SK-N-SH (cell line): ENCODE data around the gene GDF2. TPM values are rescaled to one million over a fixed set of nuclear protein-coding genes. Genes with fewer than 3 reads are reported as not detected.

ENCODE experiments used
- CTCF ChIA-PET: fragments of 300-600, 350-600 bp; formaldehyde crosslinking; extraction: SDS; loops from one replicate; lab custom pipeline; 2021; lab: Yijun Ruan, JAX
- POLR2A ChIA-PET: fragments of 350-600 bp; sonication (Branson Sonifier 250); formaldehyde crosslinking; extraction: SDS; loops from one replicate; lab custom pipeline; 2020; ENCODE audit warnings: antibody characterized with exemption, inconsistent platforms; lab: Yijun Ruan, JAX
- DNase-seq: peaks from one replicate; pipeline ENCODE4 v3.0.0; 2012
- H2AFZ ChIP-seq: fragments of 200-600 bp; sonication (generic); 2 replicates; pipeline ENCODE4 v1.8.1; 2016; ENCODE audit warnings: antibody characterized with exemption, mild to moderate bottlenecking, low read depth
- H3F3A ChIP-seq: fragments of 200-600 bp; sonication (generic); replicated peaks from 2 replicates; pipeline ENCODE3; 2016; ENCODE audit warnings: antibody characterized with exemption, mild to moderate bottlenecking; ENCODE audit not compliant: insufficient read depth
- H3K27ac ChIP-seq, 2 experiments: fragments of 200-500 bp in 1 of 2; fragments of 200-600 bp in 1 of 2; sonication (Bioruptor generic) in 1 of 2; sonication (generic), shearing (Covaris generic) in 1 of 2; 2 replicates each; pipeline versions ENCODE4 v1.5.1 to v1.6.1; 2014 to 2016; ENCODE audit warnings: low read depth in 2 of 2, inconsistent platforms in 1 of 2, low read length in 1 of 2, mild to moderate bottlenecking in 1 of 2, mixed read lengths in 1 of 2
- H3K27me3 ChIP-seq: fragments of 200-600 bp; sonication (generic), shearing (Covaris generic); 2 replicates; pipeline ENCODE4 v1.6.1; 2016; ENCODE audit warnings: mixed run types; ENCODE audit not compliant: insufficient read depth
- H3K36me3 ChIP-seq, 2 experiments: fragments of 200-500 bp in 1 of 2; fragments of 200-600 bp in 1 of 2; sonication (Bioruptor generic) in 1 of 2; sonication (generic) in 1 of 2; replicated peaks in 1 of 2; 2 replicates each; pipeline versions ENCODE3 to v1.5.1; 2014 to 2016; ENCODE audit warnings: low read length in 1 of 2, mild to moderate bottlenecking in 1 of 2; ENCODE audit not compliant: insufficient read depth in 2 of 2, control insufficient read depth in 1 of 2
- H3K4me1 ChIP-seq, 2 experiments: fragments of 200-500 bp in 1 of 2; fragments of 200-600 bp in 1 of 2; sonication (Bioruptor generic) in 1 of 2; sonication (generic), shearing (Covaris generic) in 1 of 2; 2 replicates each; pipeline versions ENCODE4 v1.5.1 to v1.6.1; 2014 to 2016; ENCODE audit warnings: low read depth in 1 of 2, low read length in 1 of 2, mixed run types in 1 of 2; ENCODE audit not compliant: insufficient read depth in 2 of 2, control insufficient read depth in 1 of 2
- H3K4me2 ChIP-seq: fragments of 200-600 bp; sonication (generic), shearing (Covaris generic); 2 replicates; pipeline ENCODE4 v1.6.1; 2017; ENCODE audit warnings: mixed run types
- H3K4me3 ChIP-seq, 2 experiments: fragments of 200-500 bp in 1 of 2; fragments of 200-600 bp in 1 of 2; sonication (Bioruptor generic) in 1 of 2; sonication (generic), shearing (Covaris generic) in 1 of 2; 2 replicates each; pipeline versions ENCODE4 v1.5.1 to v1.8.1; 2014 to 2016; ENCODE audit warnings: low read depth in 2 of 2, inconsistent platforms in 1 of 2, low read length in 1 of 2, mild to moderate bottlenecking in 1 of 2, mixed read lengths in 1 of 2, moderate library complexity in 1 of 2
- H3K79me2 ChIP-seq: fragments of 200-600 bp; sonication (generic); 2 replicates; pipeline ENCODE4 v1.8.1; 2017; ENCODE audit warnings: mild to moderate bottlenecking; ENCODE audit not compliant: insufficient read depth
- H3K9ac ChIP-seq: fragments of 200-600 bp; sonication (generic); 2 replicates; pipeline ENCODE4 v1.6.1; 2017; ENCODE audit warnings: mixed run types
- H3K9me2 ChIP-seq: fragments of 200-600 bp; sonication (generic); 2 replicates; pipeline ENCODE4 v1.6.1; 2017; ENCODE audit warnings: mixed run types
- H3K9me3 ChIP-seq: fragments of 200-600 bp; sonication (generic); 2 replicates; pipeline ENCODE4 v1.6.1; 2017; ENCODE audit warnings: mixed run types, mild to moderate bottlenecking, moderate library complexity
- H4K20me1 ChIP-seq: fragments of 200-600 bp; sonication (generic); 2 replicates; pipeline ENCODE4 v1.6.1; 2017; ENCODE audit warnings: mild to moderate bottlenecking, mixed run types; ENCODE audit not compliant: insufficient read depth
- EP300 ChIP-seq, 2 experiments: IDR thresholded peaks; 2 replicates each; pipeline versions ENCODE4 v1.4.0 to v1.6.1; 2012; ENCODE audit warnings: borderline replicate concordance in 1 of 2, low read depth in 1 of 2, low read length in 1 of 2
- FOSL2 ChIP-seq: IDR thresholded peaks from 2 replicates; pipeline ENCODE4 v1.4.0; 2012; ENCODE audit warnings: low read depth, mild to moderate bottlenecking, moderate library complexity, borderline replicate concordance
- FOXM1 ChIP-seq: IDR thresholded peaks from 2 replicates; pipeline ENCODE4 v1.4.0; 2012; ENCODE audit warnings: low read depth, mild to moderate bottlenecking
- GATA2 ChIP-seq: sonication (generic); formaldehyde crosslinking; IDR thresholded peaks from 2 replicates; pipeline ENCODE4 v1.5.0; 2020; ENCODE audit warnings: mild to moderate bottlenecking, missing genetic modification reagents
- MEF2A ChIP-seq: IDR thresholded peaks from 2 replicates; pipeline ENCODE4 v1.4.0; 2012; ENCODE audit warnings: low read depth, borderline replicate concordance
- MXI1 ChIP-seq: IDR thresholded peaks from 2 replicates; pipeline ENCODE4 v1.6.1; 2012; ENCODE audit warnings: mild to moderate bottlenecking, low read depth, low read length, improper control_type of control experiment
- POLR2AphosphoS5 ChIP-seq: IDR thresholded peaks from 2 replicates; pipeline ENCODE4 v1.6.1; 2012; ENCODE audit warnings: low read depth, low read length
- RCOR1 ChIP-seq: fragments of 150-350 bp; IDR thresholded peaks from 2 replicates; pipeline ENCODE4 v1.6.1; 2017; ENCODE audit warnings: antibody characterized with exemption, low read length
- SIN3A ChIP-seq: IDR thresholded peaks from 2 replicates; pipeline ENCODE4 v1.6.1; 2012; ENCODE audit warnings: low read depth, mild to moderate bottlenecking, low read length, moderate library complexity, borderline replicate concordance
- SMC3 ChIP-seq: IDR thresholded peaks from 2 replicates; pipeline ENCODE4 v1.6.1; 2012; ENCODE audit warnings: low read depth, low read length, improper control_type of control experiment
- TCF12 ChIP-seq: IDR thresholded peaks from 2 replicates; pipeline ENCODE4 v1.4.0; 2012
- TEAD4 ChIP-seq: IDR thresholded peaks from 2 replicates; pipeline ENCODE4 v1.4.0; 2012; ENCODE audit warnings: mild to moderate bottlenecking, borderline replicate concordance; ENCODE audit not compliant: insufficient read depth
- YY1 ChIP-seq: IDR thresholded peaks from 2 replicates; pipeline ENCODE4 v1.4.0; 2012; ENCODE audit warnings: low read depth, mild to moderate bottlenecking
- WGBS: methylation state at CpG from one replicate; pipeline ENCODE4 v1.1.6; 2017; ENCODE audit warnings: low lambda C conversion rate; 5-methylcytosine and 5-hydroxymethylcytosine counted together
- polyA plus RNA-seq, 3 experiments: library from polyadenylated mRNA; depleted of rRNA; stranded (reverse); fragments of >200 nt; gene quantifications; 2 replicates each; pipeline ENCODE4 v1.2.3, GENCODE V29; 2012
- TF ChIP-seq, protein P1 (sequence below): fragments of 200-600 bp; sonication (generic); IDR thresholded peaks from 2 replicates; pipeline ENCODE4 v1.6.1; 2017; ENCODE audit warnings: antibody characterized with exemption, mild to moderate bottlenecking, moderate library complexity
- TF ChIP-seq, protein P2 (sequence below): IDR thresholded peaks from 2 replicates; pipeline ENCODE4 v1.4.0; 2012; ENCODE audit warnings: low read depth, borderline replicate concordance
- TF ChIP-seq, protein P3 (sequence below): fragments of 150-350 bp; IDR thresholded peaks from 2 replicates; pipeline ENCODE4 v1.6.1; 2017; ENCODE audit warnings: antibody characterized with exemption, low read length, low read depth, borderline replicate concordance
- TF ChIP-seq, protein P4 (sequence below): IDR thresholded peaks from 2 replicates; pipeline ENCODE4 v1.6.1; 2012; ENCODE audit warnings: mild to moderate bottlenecking, low read depth, low read length, moderate library complexity
- TF ChIP-seq, protein P5 (sequence below): IDR thresholded peaks from 2 replicates; pipeline ENCODE4 v1.4.0; 2012; ENCODE audit warnings: low read depth
- TF ChIP-seq, protein P6 (sequence below): IDR thresholded peaks from 2 replicates; pipeline ENCODE4 v1.4.0; 2012; ENCODE audit warnings: low read depth, borderline replicate concordance

The GDF2 gene
- polyA plus RNA-seq, 1 of the 3 experiments (the other 2 are of a cell fraction) = not detected

DNA sequence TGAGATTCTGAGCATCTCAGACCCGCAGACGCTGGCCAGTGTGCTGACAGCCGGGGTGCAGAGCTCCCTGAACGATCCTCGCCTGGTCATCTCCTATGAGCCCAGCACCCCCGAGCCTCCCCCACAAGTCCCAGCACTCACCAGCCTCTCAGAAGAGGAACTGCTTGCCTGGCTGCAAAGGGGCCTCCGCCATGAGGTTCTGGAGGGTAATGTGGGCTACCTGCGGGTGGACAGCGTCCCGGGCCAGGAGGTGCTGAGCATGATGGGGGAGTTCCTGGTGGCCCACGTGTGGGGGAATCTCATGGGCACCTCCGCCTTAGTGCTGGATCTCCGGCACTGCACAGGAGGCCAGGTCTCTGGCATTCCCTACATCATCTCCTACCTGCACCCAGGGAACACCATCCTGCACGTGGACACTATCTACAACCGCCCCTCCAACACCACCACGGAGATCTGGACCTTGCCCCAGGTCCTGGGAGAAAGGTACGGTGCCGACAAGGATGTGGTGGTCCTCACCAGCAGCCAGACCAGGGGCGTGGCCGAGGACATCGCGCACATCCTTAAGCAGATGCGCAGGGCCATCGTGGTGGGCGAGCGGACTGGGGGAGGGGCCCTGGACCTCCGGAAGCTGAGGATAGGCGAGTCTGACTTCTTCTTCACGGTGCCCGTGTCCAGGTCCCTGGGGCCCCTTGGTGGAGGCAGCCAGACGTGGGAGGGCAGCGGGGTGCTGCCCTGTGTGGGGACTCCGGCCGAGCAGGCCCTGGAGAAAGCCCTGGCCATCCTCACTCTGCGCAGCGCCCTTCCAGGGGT, 26.6 kb downstream of the GDF2 start (continued):
- TF ChIP-seq SIN3A (no peak), RCOR1 (no peak), YY1 (no peak), GATA2 (CRISPR knock-in tag) (no peak), SMC3 (no peak), MEF2A (no peak)
- TF ChIP-seq, protein P1, sequence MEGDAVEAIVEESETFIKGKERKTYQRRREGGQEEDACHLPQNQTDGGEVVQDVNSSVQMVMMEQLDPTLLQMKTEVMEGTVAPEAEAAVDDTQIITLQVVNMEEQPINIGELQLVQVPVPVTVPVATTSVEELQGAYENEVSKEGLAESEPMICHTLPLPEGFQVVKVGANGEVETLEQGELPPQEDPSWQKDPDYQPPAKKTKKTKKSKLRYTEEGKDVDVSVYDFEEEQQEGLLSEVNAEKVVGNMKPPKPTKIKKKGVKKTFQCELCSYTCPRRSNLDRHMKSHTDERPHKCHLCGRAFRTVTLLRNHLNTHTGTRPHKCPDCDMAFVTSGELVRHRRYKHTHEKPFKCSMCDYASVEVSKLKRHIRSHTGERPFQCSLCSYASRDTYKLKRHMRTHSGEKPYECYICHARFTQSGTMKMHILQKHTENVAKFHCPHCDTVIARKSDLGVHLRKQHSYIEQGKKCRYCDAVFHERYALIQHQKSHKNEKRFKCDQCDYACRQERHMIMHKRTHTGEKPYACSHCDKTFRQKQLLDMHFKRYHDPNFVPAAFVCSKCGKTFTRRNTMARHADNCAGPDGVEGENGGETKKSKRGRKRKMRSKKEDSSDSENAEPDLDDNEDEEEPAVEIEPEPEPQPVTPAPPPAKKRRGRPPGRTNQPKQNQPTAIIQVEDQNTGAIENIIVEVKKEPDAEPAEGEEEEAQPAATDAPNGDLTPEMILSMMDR = no peak

DNA sequence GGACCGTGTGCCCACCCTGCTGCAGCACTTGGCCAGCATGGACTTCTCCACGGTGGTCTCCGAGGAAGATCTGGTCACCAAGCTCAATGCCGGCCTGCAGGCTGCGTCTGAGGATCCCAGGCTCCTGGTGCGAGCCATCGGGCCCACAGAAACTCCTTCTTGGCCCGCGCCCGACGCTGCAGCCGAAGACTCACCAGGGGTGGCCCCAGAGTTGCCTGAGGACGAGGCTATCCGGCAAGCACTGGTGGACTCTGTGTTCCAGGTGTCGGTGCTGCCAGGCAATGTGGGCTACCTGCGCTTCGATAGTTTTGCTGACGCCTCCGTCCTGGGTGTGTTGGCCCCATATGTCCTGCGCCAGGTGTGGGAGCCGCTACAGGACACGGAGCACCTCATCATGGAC, 27.3 kb downstream of the GDF2 start:
- no peaks in the 10 kb centered on the region for H3K79me2 ChIP-seq
- H3K9me2 ChIP-seq = no peaks in the 10 kb centered on the region
- H3K27ac ChIP-seq = no peak overlapping the region
- no peaks in the 10 kb centered on the region for H3K9me3 ChIP-seq
- peaks cover 30% of the 10 kb centered on the region for H3K27me3 ChIP-seq
- H3K4me1 ChIP-seq = peaks cover 0 to 33% of the 10 kb centered on the region in 2 experiments; a peak in 2 of 4 replicates
- H3K36me3 ChIP-seq = no peaks in the 10 kb centered on the region
- CTCF ChIA-PET = interaction anchor here (4.5 kb wide), 1 partner anchor 9 kb away, joined by 23 read pairs; no protein-coding TSS in a partner anchor
- WGBS = 83% methylated on average over 14 of the region's 22 CpGs
- POLR2A ChIA-PET = no interaction called here
- DNase-seq = no peak
- no peaks in the 10 kb centered on the region for H3F3A ChIP-seq
- no peak overlapping the region for H3K4me3 ChIP-seq
- H3K4me2 ChIP-seq = no peak overlapping the region
- H3K9ac ChIP-seq = no peak overlapping the region
- no peak overlapping the region for H2AFZ ChIP-seq
- no peaks in the 10 kb centered on the region for H4K20me1 ChIP-seq
- TF ChIP-seq MEF2A (no peak), EP300 (IDR thresholded peaks at IDR 0.05; ENCODE audit: borderline replicate concordance in 1 of 2, low read depth in 1 of 2, low read length in 1 of 2) (no peak), FOXM1 (no peak), MXI1 (no peak), POLR2AphosphoS5 (no peak), TEAD4 (no peak), FOSL2 (no peak), TCF12 (no peak), SIN3A (no peak), YY1 (no peak)
- TF ChIP-seq, protein P2, sequence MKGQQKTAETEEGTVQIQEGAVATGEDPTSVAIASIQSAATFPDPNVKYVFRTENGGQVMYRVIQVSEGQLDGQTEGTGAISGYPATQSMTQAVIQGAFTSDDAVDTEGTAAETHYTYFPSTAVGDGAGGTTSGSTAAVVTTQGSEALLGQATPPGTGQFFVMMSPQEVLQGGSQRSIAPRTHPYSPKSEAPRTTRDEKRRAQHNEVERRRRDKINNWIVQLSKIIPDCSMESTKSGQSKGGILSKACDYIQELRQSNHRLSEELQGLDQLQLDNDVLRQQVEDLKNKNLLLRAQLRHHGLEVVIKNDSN = no peak
- TF ChIP-seq, protein P3, sequence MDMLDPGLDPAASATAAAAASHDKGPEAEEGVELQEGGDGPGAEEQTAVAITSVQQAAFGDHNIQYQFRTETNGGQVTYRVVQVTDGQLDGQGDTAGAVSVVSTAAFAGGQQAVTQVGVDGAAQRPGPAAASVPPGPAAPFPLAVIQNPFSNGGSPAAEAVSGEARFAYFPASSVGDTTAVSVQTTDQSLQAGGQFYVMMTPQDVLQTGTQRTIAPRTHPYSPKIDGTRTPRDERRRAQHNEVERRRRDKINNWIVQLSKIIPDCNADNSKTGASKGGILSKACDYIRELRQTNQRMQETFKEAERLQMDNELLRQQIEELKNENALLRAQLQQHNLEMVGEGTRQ = no peak
- TF ChIP-seq, protein P4, sequence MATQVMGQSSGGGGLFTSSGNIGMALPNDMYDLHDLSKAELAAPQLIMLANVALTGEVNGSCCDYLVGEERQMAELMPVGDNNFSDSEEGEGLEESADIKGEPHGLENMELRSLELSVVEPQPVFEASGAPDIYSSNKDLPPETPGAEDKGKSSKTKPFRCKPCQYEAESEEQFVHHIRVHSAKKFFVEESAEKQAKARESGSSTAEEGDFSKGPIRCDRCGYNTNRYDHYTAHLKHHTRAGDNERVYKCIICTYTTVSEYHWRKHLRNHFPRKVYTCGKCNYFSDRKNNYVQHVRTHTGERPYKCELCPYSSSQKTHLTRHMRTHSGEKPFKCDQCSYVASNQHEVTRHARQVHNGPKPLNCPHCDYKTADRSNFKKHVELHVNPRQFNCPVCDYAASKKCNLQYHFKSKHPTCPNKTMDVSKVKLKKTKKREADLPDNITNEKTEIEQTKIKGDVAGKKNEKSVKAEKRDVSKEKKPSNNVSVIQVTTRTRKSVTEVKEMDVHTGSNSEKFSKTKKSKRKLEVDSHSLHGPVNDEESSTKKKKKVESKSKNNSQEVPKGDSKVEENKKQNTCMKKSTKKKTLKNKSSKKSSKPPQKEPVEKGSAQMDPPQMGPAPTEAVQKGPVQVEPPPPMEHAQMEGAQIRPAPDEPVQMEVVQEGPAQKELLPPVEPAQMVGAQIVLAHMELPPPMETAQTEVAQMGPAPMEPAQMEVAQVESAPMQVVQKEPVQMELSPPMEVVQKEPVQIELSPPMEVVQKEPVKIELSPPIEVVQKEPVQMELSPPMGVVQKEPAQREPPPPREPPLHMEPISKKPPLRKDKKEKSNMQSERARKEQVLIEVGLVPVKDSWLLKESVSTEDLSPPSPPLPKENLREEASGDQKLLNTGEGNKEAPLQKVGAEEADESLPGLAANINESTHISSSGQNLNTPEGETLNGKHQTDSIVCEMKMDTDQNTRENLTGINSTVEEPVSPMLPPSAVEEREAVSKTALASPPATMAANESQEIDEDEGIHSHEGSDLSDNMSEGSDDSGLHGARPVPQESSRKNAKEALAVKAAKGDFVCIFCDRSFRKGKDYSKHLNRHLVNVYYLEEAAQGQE = no peak
- TF ChIP-seq, protein P5, sequence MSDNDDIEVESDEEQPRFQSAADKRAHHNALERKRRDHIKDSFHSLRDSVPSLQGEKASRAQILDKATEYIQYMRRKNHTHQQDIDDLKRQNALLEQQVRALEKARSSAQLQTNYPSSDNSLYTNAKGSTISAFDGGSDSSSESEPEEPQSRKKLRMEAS = no peak
- TF ChIP-seq, protein P6, sequence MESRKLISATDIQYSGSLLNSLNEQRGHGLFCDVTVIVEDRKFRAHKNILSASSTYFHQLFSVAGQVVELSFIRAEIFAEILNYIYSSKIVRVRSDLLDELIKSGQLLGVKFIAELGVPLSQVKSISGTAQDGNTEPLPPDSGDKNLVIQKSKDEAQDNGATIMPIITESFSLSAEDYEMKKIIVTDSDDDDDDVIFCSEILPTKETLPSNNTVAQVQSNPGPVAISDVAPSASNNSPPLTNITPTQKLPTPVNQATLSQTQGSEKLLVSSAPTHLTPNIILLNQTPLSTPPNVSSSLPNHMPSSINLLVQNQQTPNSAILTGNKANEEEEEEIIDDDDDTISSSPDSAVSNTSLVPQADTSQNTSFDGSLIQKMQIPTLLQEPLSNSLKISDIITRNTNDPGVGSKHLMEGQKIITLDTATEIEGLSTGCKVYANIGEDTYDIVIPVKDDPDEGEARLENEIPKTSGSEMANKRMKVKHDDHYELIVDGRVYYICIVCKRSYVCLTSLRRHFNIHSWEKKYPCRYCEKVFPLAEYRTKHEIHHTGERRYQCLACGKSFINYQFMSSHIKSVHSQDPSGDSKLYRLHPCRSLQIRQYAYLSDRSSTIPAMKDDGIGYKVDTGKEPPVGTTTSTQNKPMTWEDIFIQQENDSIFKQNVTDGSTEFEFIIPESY = no peak
